RWPE1 (cell line): ENCODE data around the gene PLPP1.

Experiments used
- CTCF ChIA-PET: fragments of 350-600 bp; sonication (Branson Sonifier 250); formaldehyde crosslinking; extraction: SDS; loops from one replicate; lab custom pipeline; 2021; lab: Yijun Ruan, JAX
- POLR2A ChIA-PET: fragments of 400-600 bp; formaldehyde crosslinking; extraction: SDS; loops from one replicate; lab custom pipeline; 2020; ENCODE audit warnings: antibody characterized with exemption; ENCODE audit not compliant: low non-redundant PET; lab: Yijun Ruan, JAX
- DNase-seq: peaks from one replicate; pipeline ENCODE4 v3.0.0; 2012; ENCODE audit warnings: low spot score
- H3K27ac ChIP-seq: fragments of 450-650 bp; 2 replicates; pipeline ENCODE4 v1.5.1; 2017
- CTCF ChIP-seq: fragments of 450-650 bp; conservative IDR thresholded peaks from 2 replicates; pipeline ENCODE4 v1.5.1; 2017; ENCODE audit warnings: low read depth, mild to moderate bottlenecking

PLPP1 gene

GRCh38 chr5:55551904-55552303, 17.1 kb upstream of the PLPP1 start:
- ChIA-PET POLR2A (no interaction called here), CTCF (no interaction called here)
- DNase-seq = no peak
- H3K27ac ChIP-seq = no peak overlapping the region
- no peak for TF ChIP-seq CTCF

GRCh38 chr5:55551358-55551757, 16.6 kb upstream of the PLPP1 start:
- DNase-seq = peak; percentile 26
- ChIA-PET CTCF (no interaction called here), POLR2A (no interaction called here)
- no peak overlapping the region for H3K27ac ChIP-seq
- no peak for TF ChIP-seq CTCF

- DNase-seq = no peak
- POLR2A ChIA-PET = no interaction called here
These were observed 13.0 kb upstream of the PLPP1 start for GRCh38 chr5:55547781-55548180.

GRCh38 chr5:55546947-55547346, 12.2 kb upstream of the PLPP1 start:
- TF ChIP-seq CTCF = no peak
- CTCF ChIA-PET = interaction anchor here (0.6 kb wide), 2 partner anchors 21 to 778 kb away, joined by 3 to 7 read pairs; no protein-coding TSS in a partner anchor
- H3K27ac ChIP-seq = no peak overlapping the region
- POLR2A ChIA-PET = no interaction called here
- DNase-seq = no peak

More at GRCh38 chr5:55547781-55548180, 13.0 kb upstream of the PLPP1 start:
- H3K27ac ChIP-seq = no peak overlapping the region
- CTCF ChIA-PET = interaction anchor here (0.5 to 0.6 kb wide), 3 partner anchors 22 to 171 kb away, joined by 3 to 7 read pairs (median 4); no protein-coding TSS in a partner anchor
- no peak for TF ChIP-seq CTCF

GRCh38 chr5:55544341-55544740, 9.6 kb upstream of the PLPP1 start:
- H3K27ac ChIP-seq = no peak overlapping the region
- DNase-seq = peak; percentile 26
- POLR2A ChIA-PET = no interaction called here
- no peak for TF ChIP-seq CTCF
- CTCF ChIA-PET = interaction anchor here (0.9 kb wide), 1 partner anchor 17 kb away, joined by 3 read pairs; no protein-coding TSS in a partner anchor

GRCh38 chr5:55541056-55541635, 6.4 kb upstream of the PLPP1 start:
- DNase-seq = no peak
- ChIA-PET CTCF (no interaction called here), POLR2A (no interaction called here)
- no peak overlapping the region for H3K27ac ChIP-seq
- TF ChIP-seq CTCF = no peak
